GM23338 (cell line): ENCODE data around the gene DLGAP5. TPM values are rescaled to one million over a fixed set of nuclear protein-coding genes. Genes with fewer than 3 reads are reported as not detected.
A peak's percentile ranks its signal among the peaks of the same experiment; 100 is the strongest.

ENCODE experiments used
- ATAC-seq: fragments of 200-7000 bp; cut with Tn5 transposase; 3 replicates; pipeline ENCODE4 v1.9.1; 2020
- DNase-seq: peaks from one replicate; pipeline ENCODE4 v3.0.0-alpha.2; 2015; ENCODE audit warnings: low spot score
- H2AFZ ChIP-seq: fragments of 200-600 bp; sonication (generic); 2 replicates; pipeline ENCODE4 v1.8.0; 2016; ENCODE audit warnings: antibody characterized with exemption, mild to moderate bottlenecking, moderate library complexity
- H3F3A ChIP-seq: fragments of 200-600 bp; sonication (generic); replicated peaks from 2 replicates; pipeline ENCODE4 v1.8.0; 2017; ENCODE audit warnings: antibody characterized with exemption, mixed run types, low read depth
- H3K27ac ChIP-seq: fragments of 200-600 bp; sonication (generic); 2 replicates; pipeline ENCODE4 v1.6.1; 2016; ENCODE audit warnings: low read depth
- H3K27me3 ChIP-seq: fragments of 200-600 bp; sonication (generic); 2 replicates; pipeline ENCODE4 v1.8.0; 2016; ENCODE audit warnings: mild to moderate bottlenecking, mixed run types, moderate library complexity; ENCODE audit not compliant: insufficient read depth
- H3K36me3 ChIP-seq: fragments of 200-600 bp; sonication (generic); 2 replicates; pipeline ENCODE4 v1.8.0; 2016; ENCODE audit warnings: mild to moderate bottlenecking; ENCODE audit not compliant: insufficient read depth
- H3K4me1 ChIP-seq: fragments of 200-600 bp; sonication (generic); 2 replicates; pipeline ENCODE4 v1.8.0; 2016; ENCODE audit warnings: mild to moderate bottlenecking, moderate library complexity; ENCODE audit not compliant: insufficient read depth
- H3K4me2 ChIP-seq: fragments of 200-600 bp; sonication (generic); 2 replicates; pipeline ENCODE4 v1.7.1; 2017; ENCODE audit warnings: mixed run types
- H3K4me3 ChIP-seq: fragments of 200-600 bp; sonication (generic); 2 replicates; pipeline ENCODE4 v1.6.1; 2016; ENCODE audit warnings: mixed run types
- H3K79me2 ChIP-seq: fragments of 200-600 bp; sonication (generic); replicated peaks from 2 replicates; pipeline ENCODE4 v1.8.0; 2017; ENCODE audit warnings: mild to moderate bottlenecking; ENCODE audit not compliant: insufficient read depth
- H3K9me2 ChIP-seq: fragments of 200-600 bp; sonication (generic); 2 replicates; pipeline ENCODE4 v1.8.0; 2017; ENCODE audit not compliant: insufficient read depth
- H4K20me1 ChIP-seq: fragments of 200-600 bp; sonication (generic); replicated peaks from 2 replicates; pipeline ENCODE4 v1.8.0; 2017; ENCODE audit warnings: mild to moderate bottlenecking; ENCODE audit not compliant: insufficient read depth
- H3K27ac Mint-ChIP-seq: 2 replicates; pipeline ENCODE4 v1.8.0; 2020; ENCODE audit warnings: inconsistent platforms, mild to moderate bottlenecking, moderate library complexity, mixed read lengths
- H3K27me3 Mint-ChIP-seq: 3 replicates; pipeline ENCODE4 v1.8.0; 2022; ENCODE audit warnings: low read depth, mild to moderate bottlenecking, moderate library complexity, mixed read lengths, inconsistent platforms; ENCODE audit not compliant: insufficient read depth, poor library complexity
- H3K36me3 Mint-ChIP-seq: 3 replicates; pipeline ENCODE4 v1.8.0; 2021; ENCODE audit warnings: low read depth, mild to moderate bottlenecking, inconsistent platforms, moderate library complexity, mixed read lengths
- H3K4me1 Mint-ChIP-seq: 3 replicates; pipeline ENCODE4 v1.8.0; 2020; ENCODE audit warnings: mild to moderate bottlenecking, inconsistent platforms, mixed read lengths
- H3K4me3 Mint-ChIP-seq: 3 replicates; pipeline ENCODE4 v1.8.0; 2021; ENCODE audit warnings: moderate library complexity, mild to moderate bottlenecking, inconsistent platforms, mixed read lengths
- H3K9me3 Mint-ChIP-seq: 3 replicates; pipeline ENCODE4 v1.8.0; 2020; ENCODE audit warnings: moderate library complexity, mild to moderate bottlenecking, inconsistent platforms, mixed read lengths
- CREB1 ChIP-seq: fragments of 250-450 bp; sonication (Bioruptor Pico); IDR thresholded peaks from 2 replicates; pipeline ENCODE4 v1.5.0; 2020; ENCODE audit warnings: low read depth, mild to moderate bottlenecking, moderate library complexity
- JUNB ChIP-seq: IDR thresholded peaks from one replicate; pipeline ENCODE4 v1.6.1; 2016; ENCODE audit warnings: antibody characterized with exemption; ENCODE audit not compliant: unreplicated experiment
- NANOG ChIP-seq: IDR thresholded peaks from 2 replicates; pipeline ENCODE4 v1.6.1; 2016; ENCODE audit warnings: antibody characterized with exemption, borderline replicate concordance
- POLR2AphosphoS5 ChIP-seq: IDR thresholded peaks from 2 replicates; pipeline ENCODE4 v1.6.1; 2016; ENCODE audit warnings: antibody characterized with exemption, low read depth
- STAT1 ChIP-seq: IDR thresholded peaks from one replicate; pipeline ENCODE4 v1.6.1; 2016; ENCODE audit warnings: antibody characterized with exemption; ENCODE audit not compliant: unreplicated experiment
- ZNF114 ChIP-seq: fragments of 250-450 bp; sonication (Bioruptor Pico); IDR thresholded peaks from 2 replicates; pipeline ENCODE4 v1.5.0; 2020; ENCODE audit warnings: mild to moderate bottlenecking, moderate library complexity
- polyA plus RNA-seq: library from polyadenylated mRNA; unstranded; fragments of >200 nt; fragmentation: Nextera tagmentation; extraction: Ambion mirVana; gene quantifications from 2 replicates; pipeline ENCODE4 v1.2.1, GENCODE V29; 2016
- total RNA-seq: library from RNA; depleted of rRNA; stranded (reverse); fragments of >200 nt; shearing (Covaris generic); gene quantifications from 2 replicates; pipeline ENCODE4 v1.2.3, GENCODE V29; 2014
- TF ChIP-seq, protein P1 (sequence below), 2 experiments: fragments of 200-600 bp in 1 of 2; sonication (generic) in 1 of 2; conservative IDR thresholded peaks; 2 replicates each; pipeline versions ENCODE4 v1.5.1 to v1.6.1; 2016 to 2017; ENCODE audit warnings: antibody characterized with exemption in 2 of 2, low read depth in 2 of 2, mild to moderate bottlenecking in 2 of 2, moderate library complexity in 1 of 2
- TF ChIP-seq, protein P2 (sequence below): fragments of 250-450 bp; sonication (Bioruptor Pico); IDR thresholded peaks from 2 replicates; pipeline ENCODE4 v1.5.0; 2020; ENCODE audit warnings: mild to moderate bottlenecking, moderate library complexity
- TF ChIP-seq, protein P3 (sequence below): IDR thresholded peaks from 2 replicates; pipeline ENCODE4 v1.6.1; 2016; ENCODE audit warnings: antibody characterized with exemption

Gene DLGAP5
- total and polyA plus RNA-seq, 2 experiments from 2014 or later: 110 to 117 TPM

DNA sequence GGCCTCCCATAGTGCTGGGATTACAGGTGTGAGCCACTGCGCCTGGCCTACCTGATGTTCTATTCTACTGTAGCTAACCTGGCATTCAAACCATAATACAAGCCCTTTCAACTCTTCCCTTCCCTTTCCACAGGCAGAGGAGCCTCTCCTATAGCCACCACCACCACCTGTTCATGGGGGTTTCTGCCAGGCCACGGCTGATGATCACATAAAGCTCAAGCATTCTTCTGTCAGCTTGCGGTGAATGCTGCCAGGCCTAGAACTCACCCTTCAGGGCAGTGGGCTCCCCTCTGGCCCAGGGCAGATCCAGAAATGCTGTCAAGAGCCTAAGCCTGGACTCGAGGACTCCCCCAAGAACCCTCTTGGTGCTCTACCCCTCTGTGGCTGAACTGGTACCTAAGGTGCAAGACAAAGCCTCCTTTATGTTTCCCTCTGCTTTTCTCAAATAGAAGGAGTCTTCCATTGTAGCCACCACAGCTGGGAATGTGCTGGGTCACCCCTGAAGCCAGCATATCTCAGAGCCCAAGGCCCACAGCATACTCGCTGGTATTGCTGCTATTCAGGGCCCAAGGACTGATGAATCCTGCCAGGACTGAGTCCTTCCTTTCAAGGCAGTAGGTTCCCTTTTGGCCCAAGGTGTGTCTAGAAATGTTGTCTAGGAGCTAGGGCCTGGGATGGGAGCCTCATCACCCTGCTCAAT, 3.4 kb upstream of the DLGAP5 start:
- Histone ChIP-seq H3K4me3 (no peak overlapping the region), H3K36me3 (no peaks in the 10 kb centered on the region), H3K9me2 (no peaks in the 10 kb centered on the region), H3K4me2 (no peak overlapping the region), H3K27me3 (no peaks in the 10 kb centered on the region), H4K20me1 (no peaks in the 10 kb centered on the region), H3K79me2 (peaks cover 13% of the 10 kb centered on the region), H2AFZ (no peak overlapping the region), H3K27ac (no peak overlapping the region), H3K4me1 (peaks cover 8% of the 10 kb centered on the region; the same call in 1 of the 2 replicates), H3F3A (no peaks in the 10 kb centered on the region)
- no peaks in the 10 kb centered on the region for H3K36me3 Mint-ChIP-seq
- TF ChIP-seq STAT1 (no peak), JUNB (no peak)
- H3K4me1 Mint-ChIP-seq: peaks cover 11% of the 10 kb centered on the region
- H3K27ac Mint-ChIP-seq: no peak overlapping the region
- peaks cover 6% of the 10 kb centered on the region for H3K27me3 Mint-ChIP-seq
- peaks cover 2% of the 10 kb centered on the region; the same call in 1 of the 3 replicates for H3K9me3 Mint-ChIP-seq
- DNase-seq (no peak), ATAC-seq (no peak)
- no peak overlapping the region for H3K4me3 Mint-ChIP-seq

DNA sequence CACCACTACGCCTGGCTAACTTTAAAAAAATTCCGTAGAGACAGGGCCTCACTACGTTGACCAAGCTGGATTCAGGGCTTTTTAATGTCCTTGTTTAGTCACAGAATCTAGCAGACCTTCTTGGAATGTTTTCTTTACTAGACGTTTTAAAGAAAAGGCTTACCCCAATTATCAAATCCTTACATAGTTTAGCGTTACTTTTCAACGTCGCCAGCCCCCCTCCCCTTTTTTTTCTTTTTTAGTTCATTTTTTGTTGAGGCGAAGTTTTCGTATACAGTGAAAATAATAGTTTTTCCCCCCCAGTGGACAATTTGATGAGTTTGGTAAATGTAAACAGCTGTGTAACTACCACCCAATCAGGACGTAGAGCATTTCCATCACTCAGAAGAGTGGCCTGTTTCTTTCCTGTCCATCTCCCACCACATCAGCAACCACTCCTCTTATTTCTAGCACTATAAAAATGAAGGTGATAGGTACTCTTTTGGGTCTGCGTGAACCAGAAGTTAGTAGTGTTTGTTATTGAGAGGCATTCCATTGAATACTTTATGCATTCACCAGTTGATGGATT, 753 bp upstream of the DLGAP5 start:
- Histone ChIP-seq H2AFZ (peak overlapping the region; percentile 21; the same call in 1 of the 2 replicates), H3K79me2 (peaks cover 39% of the 10 kb centered on the region), H3K36me3 (peaks cover 9% of the 10 kb centered on the region; the same call in 1 of the 2 replicates), H3K9me2 (no peaks in the 10 kb centered on the region), H3K4me1 (peaks cover 17% of the 10 kb centered on the region; the same call in 1 of the 2 replicates), H3K27ac (peak overlapping the region; percentile 47), H4K20me1 (peaks cover 7% of the 10 kb centered on the region; the same call in 1 of the 2 replicates), H3K27me3 (no peaks in the 10 kb centered on the region), H3K4me2 (peak overlapping the region; percentile 65), H3F3A (no peaks in the 10 kb centered on the region), H3K4me3 (peak overlapping the region; percentile 81)
- H3K4me3 Mint-ChIP-seq: peak overlapping the region; percentile 98
- H3K27ac Mint-ChIP-seq: no peak overlapping the region
- H3K36me3 Mint-ChIP-seq: peaks cover 17% of the 10 kb centered on the region; the same call in 2 of the 3 replicates
- peaks cover 6% of the 10 kb centered on the region for H3K27me3 Mint-ChIP-seq
- peaks cover 18% of the 10 kb centered on the region for H3K4me1 Mint-ChIP-seq
- ATAC-seq: no peak
- no peak for DNase-seq
- H3K9me3 Mint-ChIP-seq: peaks cover 2% of the 10 kb centered on the region; the same call in 1 of the 3 replicates
- TF ChIP-seq POLR2AphosphoS5 (no peak), STAT1 (no peak), NANOG (no peak), ZNF114 (CRISPR knock-in tag) (no peak), CREB1 (CRISPR knock-in tag) (no peak)
- TF ChIP-seq, protein P1, sequence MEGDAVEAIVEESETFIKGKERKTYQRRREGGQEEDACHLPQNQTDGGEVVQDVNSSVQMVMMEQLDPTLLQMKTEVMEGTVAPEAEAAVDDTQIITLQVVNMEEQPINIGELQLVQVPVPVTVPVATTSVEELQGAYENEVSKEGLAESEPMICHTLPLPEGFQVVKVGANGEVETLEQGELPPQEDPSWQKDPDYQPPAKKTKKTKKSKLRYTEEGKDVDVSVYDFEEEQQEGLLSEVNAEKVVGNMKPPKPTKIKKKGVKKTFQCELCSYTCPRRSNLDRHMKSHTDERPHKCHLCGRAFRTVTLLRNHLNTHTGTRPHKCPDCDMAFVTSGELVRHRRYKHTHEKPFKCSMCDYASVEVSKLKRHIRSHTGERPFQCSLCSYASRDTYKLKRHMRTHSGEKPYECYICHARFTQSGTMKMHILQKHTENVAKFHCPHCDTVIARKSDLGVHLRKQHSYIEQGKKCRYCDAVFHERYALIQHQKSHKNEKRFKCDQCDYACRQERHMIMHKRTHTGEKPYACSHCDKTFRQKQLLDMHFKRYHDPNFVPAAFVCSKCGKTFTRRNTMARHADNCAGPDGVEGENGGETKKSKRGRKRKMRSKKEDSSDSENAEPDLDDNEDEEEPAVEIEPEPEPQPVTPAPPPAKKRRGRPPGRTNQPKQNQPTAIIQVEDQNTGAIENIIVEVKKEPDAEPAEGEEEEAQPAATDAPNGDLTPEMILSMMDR (conservative IDR thresholded peaks at IDR 0.05; ENCODE audit: low read depth in 2 of 2): no peak
- TF ChIP-seq, protein P2, sequence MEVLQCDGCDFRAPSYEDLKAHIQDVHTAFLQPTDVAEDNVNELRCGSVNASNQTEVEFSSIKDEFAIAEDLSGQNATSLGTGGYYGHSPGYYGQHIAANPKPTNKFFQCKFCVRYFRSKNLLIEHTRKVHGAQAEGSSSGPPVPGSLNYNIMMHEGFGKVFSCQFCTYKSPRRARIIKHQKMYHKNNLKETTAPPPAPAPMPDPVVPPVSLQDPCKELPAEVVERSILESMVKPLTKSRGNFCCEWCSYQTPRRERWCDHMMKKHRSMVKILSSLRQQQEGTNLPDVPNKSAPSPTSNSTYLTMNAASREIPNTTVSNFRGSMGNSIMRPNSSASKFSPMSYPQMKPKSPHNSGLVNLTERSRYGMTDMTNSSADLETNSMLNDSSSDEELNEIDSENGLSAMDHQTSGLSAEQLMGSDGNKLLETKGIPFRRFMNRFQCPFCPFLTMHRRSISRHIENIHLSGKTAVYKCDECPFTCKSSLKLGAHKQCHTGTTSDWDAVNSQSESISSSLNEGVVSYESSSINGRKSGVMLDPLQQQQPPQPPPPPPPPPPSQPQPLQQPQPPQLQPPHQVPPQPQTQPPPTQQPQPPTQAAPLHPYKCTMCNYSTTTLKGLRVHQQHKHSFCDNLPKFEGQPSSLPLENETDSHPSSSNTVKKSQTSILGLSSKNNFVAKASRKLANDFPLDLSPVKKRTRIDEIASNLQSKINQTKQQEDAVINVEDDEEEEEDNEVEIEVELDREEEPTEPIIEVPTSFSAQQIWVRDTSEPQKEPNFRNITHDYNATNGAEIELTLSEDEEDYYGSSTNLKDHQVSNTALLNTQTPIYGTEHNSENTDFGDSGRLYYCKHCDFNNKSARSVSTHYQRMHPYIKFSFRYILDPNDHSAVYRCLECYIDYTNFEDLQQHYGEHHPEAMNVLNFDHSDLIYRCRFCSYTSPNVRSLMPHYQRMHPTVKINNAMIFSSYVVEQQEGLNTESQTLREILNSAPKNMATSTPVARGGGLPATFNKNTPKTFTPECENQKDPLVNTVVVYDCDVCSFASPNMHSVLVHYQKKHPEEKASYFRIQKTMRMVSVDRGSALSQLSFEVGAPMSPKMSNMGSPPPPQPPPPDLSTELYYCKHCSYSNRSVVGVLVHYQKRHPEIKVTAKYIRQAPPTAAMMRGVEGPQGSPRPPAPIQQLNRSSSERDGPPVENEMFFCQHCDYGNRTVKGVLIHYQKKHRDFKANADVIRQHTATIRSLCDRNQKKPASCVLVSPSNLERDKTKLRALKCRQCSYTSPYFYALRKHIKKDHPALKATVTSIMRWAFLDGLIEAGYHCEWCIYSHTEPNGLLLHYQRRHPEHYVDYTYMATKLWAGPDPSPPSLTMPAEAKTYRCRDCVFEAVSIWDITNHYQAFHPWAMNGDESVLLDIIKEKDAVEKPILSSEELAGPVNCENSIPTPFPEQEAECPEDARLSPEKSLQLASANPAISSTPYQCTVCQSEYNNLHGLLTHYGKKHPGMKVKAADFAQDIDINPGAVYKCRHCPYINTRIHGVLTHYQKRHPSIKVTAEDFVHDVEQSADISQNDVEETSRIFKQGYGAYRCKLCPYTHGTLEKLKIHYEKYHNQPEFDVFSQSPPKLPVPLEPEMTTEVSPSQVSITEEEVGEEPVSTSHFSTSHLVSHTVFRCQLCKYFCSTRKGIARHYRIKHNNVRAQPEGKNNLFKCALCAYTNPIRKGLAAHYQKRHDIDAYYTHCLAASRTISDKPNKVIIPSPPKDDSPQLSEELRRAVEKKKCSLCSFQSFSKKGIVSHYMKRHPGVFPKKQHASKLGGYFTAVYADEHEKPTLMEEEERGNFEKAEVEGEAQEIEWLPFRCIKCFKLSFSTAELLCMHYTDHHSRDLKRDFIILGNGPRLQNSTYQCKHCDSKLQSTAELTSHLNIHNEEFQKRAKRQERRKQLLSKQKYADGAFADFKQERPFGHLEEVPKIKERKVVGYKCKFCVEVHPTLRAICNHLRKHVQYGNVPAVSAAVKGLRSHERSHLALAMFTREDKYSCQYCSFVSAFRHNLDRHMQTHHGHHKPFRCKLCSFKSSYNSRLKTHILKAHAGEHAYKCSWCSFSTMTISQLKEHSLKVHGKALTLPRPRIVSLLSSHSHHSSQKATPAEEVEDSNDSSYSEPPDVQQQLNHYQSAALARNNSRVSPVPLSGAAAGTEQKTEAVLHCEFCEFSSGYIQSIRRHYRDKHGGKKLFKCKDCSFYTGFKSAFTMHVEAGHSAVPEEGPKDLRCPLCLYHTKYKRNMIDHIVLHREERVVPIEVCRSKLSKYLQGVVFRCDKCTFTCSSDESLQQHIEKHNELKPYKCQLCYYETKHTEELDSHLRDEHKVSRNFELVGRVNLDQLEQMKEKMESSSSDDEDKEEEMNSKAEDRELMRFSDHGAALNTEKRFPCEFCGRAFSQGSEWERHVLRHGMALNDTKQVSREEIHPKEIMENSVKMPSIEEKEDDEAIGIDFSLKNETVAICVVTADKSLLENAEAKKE (CRISPR knock-in tag): no peak
- TF ChIP-seq, protein P3, sequence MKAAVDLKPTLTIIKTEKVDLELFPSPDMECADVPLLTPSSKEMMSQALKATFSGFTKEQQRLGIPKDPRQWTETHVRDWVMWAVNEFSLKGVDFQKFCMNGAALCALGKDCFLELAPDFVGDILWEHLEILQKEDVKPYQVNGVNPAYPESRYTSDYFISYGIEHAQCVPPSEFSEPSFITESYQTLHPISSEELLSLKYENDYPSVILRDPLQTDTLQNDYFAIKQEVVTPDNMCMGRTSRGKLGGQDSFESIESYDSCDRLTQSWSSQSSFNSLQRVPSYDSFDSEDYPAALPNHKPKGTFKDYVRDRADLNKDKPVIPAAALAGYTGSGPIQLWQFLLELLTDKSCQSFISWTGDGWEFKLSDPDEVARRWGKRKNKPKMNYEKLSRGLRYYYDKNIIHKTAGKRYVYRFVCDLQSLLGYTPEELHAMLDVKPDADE: no peak
